Heart right ventricle (tissue), 16 donors: ENCODE results near the gene GPR62. TPM values are rescaled to one million over a fixed set of nuclear protein-coding genes. Genes with fewer than 3 reads are reported as not detected.

Experiments
- ATAC-seq, 8 donors: fragments of 200-7000 bp; cut with Tn5 transposase; one replicate each; pipeline ENCODE4 v1.9.1; 2020; ENCODE audit warnings: mild to moderate bottlenecking in 8 of 8, moderate library complexity in 8 of 8, moderate number of reproducible peaks in 1 of 8
- DNase-seq, 2 donors: peaks; one replicate each; pipeline ENCODE4 v3.0.0-alpha.2; 2020
- H3K27ac ChIP-seq, 10 donors: fragments of 200-600 bp; sonication (generic) in 2 of 10; one replicate each; pipeline versions ENCODE4 v1.5.0 to v1.8.0; 2020 to 2022; ENCODE audit warnings: mild to moderate bottlenecking in 3 of 10
- H3K27me3 ChIP-seq, 7 donors: fragments of 200-600 bp; one replicate each; pipeline ENCODE4 v1.8.0; 2021 to 2022; ENCODE audit warnings: mild to moderate bottlenecking in 2 of 7
- H3K36me3 ChIP-seq, 9 donors: fragments of 200-600 bp; sonication (generic) in 1 of 9; one replicate each; pipeline versions ENCODE4 v1.5.0 to v1.8.0; 2020 to 2022; ENCODE audit warnings: mild to moderate bottlenecking in 2 of 9
- H3K4me1 ChIP-seq, 9 donors: fragments of 200-600 bp; sonication (generic) in 1 of 9; one replicate each; pipeline versions ENCODE4 v1.5.0 to v1.8.0; 2020 to 2022; ENCODE audit warnings: mild to moderate bottlenecking in 4 of 9
- H3K4me3 ChIP-seq, 10 donors: fragments of 200-600 bp; sonication (generic) in 2 of 10; one replicate each; pipeline versions ENCODE4 v1.5.0 to v1.8.0; 2020 to 2022; ENCODE audit warnings: mild to moderate bottlenecking in 7 of 10, moderate library complexity in 2 of 10
- H3K9me3 ChIP-seq, 11 donors: fragments of 200-600 bp in 10 of 11; sonication (generic) in 2 of 11; one replicate each; pipeline versions ENCODE4 v1.5.0 to v1.8.0; 2013 to 2022; ENCODE audit warnings: mild to moderate bottlenecking in 2 of 11, control low read depth in 1 of 11, moderate library complexity in 1 of 11
- WGBS, 2 donors: extraction: QIAGEN DNeasy Blood & Tissue Kit; methylation state at CpG; one replicate each; pipeline ENCODE4 v1.1.7; 2013; ENCODE audit warnings: inconsistent platforms in 1 of 2; 5-methylcytosine and 5-hydroxymethylcytosine counted together
- intact Hi-C, 10 donors: fragments of 100-400 bp; cut with DNase I; formaldehyde crosslinking; loops; one replicate each; pipeline versions ENCODE4 v1.11.1 to v1.14.2; 2022
- polyA plus RNA-seq, 2 donors: library from polyadenylated mRNA; stranded (reverse); fragments of 200-250 nt; gene quantifications; one replicate each; pipeline ENCODE4 v1.2.3, GENCODE V29; 2013
- total RNA-seq, 10 donors: library from RNA; stranded (reverse); fragmentation: NEBNext Ultra II Directional in 3 of 10; extraction: Animal tissue kit (Norgen Biotek cat#: 25700) in 3 of 10; gene quantifications; one replicate each; pipeline versions ENCODE4 v1.2.1 to v1.2.4, GENCODE V29; 2021 to 2023
- TF ChIP-seq, protein P1 (sequence below), 9 donors: fragments of 200-600 bp; sonication (generic) in 2 of 9; IDR thresholded peaks; one replicate each; pipeline versions ENCODE4 v1.5.0 to v1.8.0; 2021 to 2022; ENCODE audit warnings: antibody characterized with exemption in 9 of 9, mild to moderate bottlenecking in 5 of 9, moderate library complexity in 1 of 9
- donor health status: Arrhythmogenic right ventricular cardiomyopathy.
- donor health status: ischemic (EF 13 %, LVEDD 7.1; RV severe dilation, severe dysfunction).
- donor health status: healthy with polysubstance abuse.
- donor health status: DM: no; HTN: yes; CAD: no.
- donor health status: DM: no; HTN: no; CAD: no.
- donor health status: ischemic (EF 25% LVEDD 6.9; RV normal size, moderate dysfunction).
- donor health status: ischemic (EF 25% LVEDD 5.7; RV mildly dilated, moderate dysfunction).
- donor health status: healthy.
- donor health status: DM: yes; HTN: yes; CAD: no.
- donor health status: Ischemic cardiomyopathy.
- donor health status: ischemic (EF 35%, LVEDD 5.7; RV mildly dilated, moderate dysfunction).
- donor health status: nonischemic (EF 11% LVEDD 7.7; RV severe dilation, severe dysfunction).
- donor health status: DM: yes; HTN: yes; CAD: no.
- donor health status: PGD.
- donor health status: ischemic (EF 29% LVEDD 5.4; RV normal size, mild dysfunction).
- donor health status: nonischemic (EF 23%, LVEDD 6.1; RV moderate dilation, normal function).

Gene GPR62
- total and polyA plus RNA-seq, 12 donors, result 0.01 to 0.38 (median 0.18) TPM; not detected in 2

DNA sequence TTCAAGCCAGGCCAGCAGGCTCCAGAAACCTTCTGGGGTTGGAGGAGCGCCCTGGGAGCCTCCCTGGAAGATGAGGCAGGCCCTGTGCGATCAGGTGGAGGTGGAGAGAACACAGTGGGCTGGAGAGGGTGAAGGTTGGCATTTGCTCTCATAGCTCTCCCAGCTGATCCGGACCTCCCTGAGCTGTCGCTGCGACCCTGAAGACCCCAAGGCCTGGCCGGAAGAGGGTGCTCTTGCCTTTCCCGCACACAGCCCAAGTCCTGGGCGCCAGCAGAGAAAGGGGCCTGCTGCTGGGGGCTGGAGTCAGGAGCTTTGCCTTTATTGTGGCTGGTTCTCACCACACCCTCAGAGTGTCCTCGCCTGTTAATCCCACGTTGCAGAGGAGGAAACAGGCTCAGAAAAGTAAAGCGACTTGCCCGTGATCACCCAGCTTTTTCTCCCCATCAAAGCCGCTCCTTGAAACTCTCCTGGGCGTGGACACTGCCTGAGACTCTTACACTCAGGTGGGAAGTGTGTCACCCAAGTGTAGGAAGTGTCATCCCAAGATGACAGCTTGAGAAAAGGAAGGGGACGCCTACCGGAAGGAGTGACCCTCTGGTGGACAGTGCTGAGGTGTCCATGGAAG, 49.1 kb downstream of the GPR62 start:
- H3K27ac ChIP-seq, result peak overlapping the region in 8 of 10 donors; percentile 56 to 83 (median 70)
- peak; percentile 60 to 72 for DNase-seq
- TF ChIP-seq, protein P1, sequence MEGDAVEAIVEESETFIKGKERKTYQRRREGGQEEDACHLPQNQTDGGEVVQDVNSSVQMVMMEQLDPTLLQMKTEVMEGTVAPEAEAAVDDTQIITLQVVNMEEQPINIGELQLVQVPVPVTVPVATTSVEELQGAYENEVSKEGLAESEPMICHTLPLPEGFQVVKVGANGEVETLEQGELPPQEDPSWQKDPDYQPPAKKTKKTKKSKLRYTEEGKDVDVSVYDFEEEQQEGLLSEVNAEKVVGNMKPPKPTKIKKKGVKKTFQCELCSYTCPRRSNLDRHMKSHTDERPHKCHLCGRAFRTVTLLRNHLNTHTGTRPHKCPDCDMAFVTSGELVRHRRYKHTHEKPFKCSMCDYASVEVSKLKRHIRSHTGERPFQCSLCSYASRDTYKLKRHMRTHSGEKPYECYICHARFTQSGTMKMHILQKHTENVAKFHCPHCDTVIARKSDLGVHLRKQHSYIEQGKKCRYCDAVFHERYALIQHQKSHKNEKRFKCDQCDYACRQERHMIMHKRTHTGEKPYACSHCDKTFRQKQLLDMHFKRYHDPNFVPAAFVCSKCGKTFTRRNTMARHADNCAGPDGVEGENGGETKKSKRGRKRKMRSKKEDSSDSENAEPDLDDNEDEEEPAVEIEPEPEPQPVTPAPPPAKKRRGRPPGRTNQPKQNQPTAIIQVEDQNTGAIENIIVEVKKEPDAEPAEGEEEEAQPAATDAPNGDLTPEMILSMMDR (IDR thresholded peaks at IDR 0.05), result peak; percentile 45 to 85 (median 75)
- no peaks in the 10 kb centered on the region for H3K27me3 ChIP-seq
- ATAC-seq, result peak; percentile 68 to 84 (median 76)
- intact Hi-C loops, result loop anchor here (1.0 to 10.0 kb wide), 12 partner anchors 48 to 338 kb away; no protein-coding TSS in a partner anchor
- H3K36me3 ChIP-seq, result no peaks in the 10 kb centered on the region
- H3K4me3 ChIP-seq, result no peak overlapping the region
- H3K9me3 ChIP-seq, result no peaks in the 10 kb centered on the region
- WGBS, 2 donors, result 40 to 47% methylated on average over 16 of the region's 16 CpGs
- H3K4me1 ChIP-seq, result peaks cover 22 to 52% (median 40%) of the 10 kb centered on the region in 9 donors

DNA sequence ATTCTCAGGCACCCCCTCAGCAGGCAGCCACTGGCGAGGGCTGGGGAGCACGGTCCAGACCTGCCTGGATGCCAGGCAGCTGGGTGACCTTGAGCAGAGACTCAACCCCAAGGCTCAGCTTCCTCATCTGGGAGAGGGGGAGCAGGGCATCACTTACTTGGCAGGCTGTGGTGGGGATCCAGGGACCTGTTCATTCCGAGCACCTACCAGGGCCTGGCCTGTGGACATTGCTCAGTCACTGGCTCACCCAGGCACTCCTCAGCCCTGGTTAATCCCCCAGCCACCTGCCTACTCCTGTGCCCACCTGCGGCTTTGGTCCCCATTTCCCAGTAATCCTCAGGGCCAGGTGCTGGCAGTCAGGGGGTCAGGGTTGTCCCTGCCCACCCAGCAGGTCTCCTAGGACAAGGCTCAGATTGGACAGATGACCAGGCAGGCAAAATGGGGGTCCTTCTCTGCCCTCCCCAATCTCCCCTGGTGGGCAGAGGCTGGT, 49.8 kb downstream of the GPR62 start:
- no peaks in the 10 kb centered on the region for H3K36me3 ChIP-seq
- intact Hi-C loops, result loop anchor here (1.0 to 10.0 kb wide), 14 partner anchors 42 to 337 kb away; no protein-coding TSS in a partner anchor
- peak overlapping the region in 9 of 10 donors; percentile 5 to 83 (median 70) for H3K27ac ChIP-seq
- H3K27me3 ChIP-seq, result no peaks in the 10 kb centered on the region
- H3K9me3 ChIP-seq, result no peaks in the 10 kb centered on the region
- peaks cover 22 to 52% (median 40%) of the 10 kb centered on the region in 9 donors for H3K4me1 ChIP-seq
- TF ChIP-seq, protein P1 (IDR thresholded peaks at IDR 0.05), result no peak
- ATAC-seq (peak in 6 of 8 donors; percentile 2 to 17 (median 8)), DNase-seq (peak in 1 of 2 donors; percentile 12)
- WGBS, 2 donors, result 80 to 81% methylated on average over 4 of the region's 4 CpGs
- peak overlapping the region in 2 of 10 donors; percentile 21 to 24 for H3K4me3 ChIP-seq

DNA sequence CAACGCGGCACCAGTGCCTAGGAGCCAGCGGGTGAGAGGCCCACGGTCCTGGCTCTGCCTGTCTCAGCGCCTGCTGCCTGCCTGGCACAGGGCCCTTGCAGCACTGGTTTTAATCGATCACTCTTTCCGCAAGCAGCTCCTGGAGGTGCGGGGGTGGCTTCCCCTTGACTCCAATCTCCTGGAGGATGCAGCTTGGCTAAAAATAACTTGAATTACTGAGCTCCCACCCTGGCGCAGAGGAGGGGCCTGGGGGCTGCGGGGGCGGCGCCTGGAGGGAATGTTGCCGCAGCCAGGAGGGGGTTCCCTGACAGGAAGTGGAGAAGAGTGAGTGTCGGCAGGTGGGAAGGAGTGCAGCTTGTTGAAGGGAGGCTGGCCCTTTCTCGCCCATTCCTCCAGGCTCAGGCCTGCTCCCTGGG, 50.4 kb downstream of the GPR62 start:
- intact Hi-C loops, result loop anchor here in 7 of 10 donors (1.0 to 10.0 kb wide), 7 partner anchors 42 to 209 kb away; no protein-coding TSS in a partner anchor
- TF ChIP-seq, protein P1 (IDR thresholded peaks at IDR 0.05), result no peak
- H3K27me3 ChIP-seq, result no peaks in the 10 kb centered on the region
- DNase-seq (peak in 1 of 2 donors; percentile 76), ATAC-seq (peak; percentile 30 to 78 (median 64))
- no peaks in the 10 kb centered on the region for H3K36me3 ChIP-seq
- H3K4me1 ChIP-seq, result peaks cover 22 to 52% (median 40%) of the 10 kb centered on the region in 9 donors
- WGBS, 2 donors, result 7 to 9% methylated on average over 15 of the region's 15 CpGs
- peak overlapping the region in 9 of 10 donors; percentile 5 to 83 (median 70) for H3K27ac ChIP-seq
- no peaks in the 10 kb centered on the region for H3K9me3 ChIP-seq
- H3K4me3 ChIP-seq, result peak overlapping the region in 5 of 10 donors; percentile 0 to 25 (median 21)

DNA sequence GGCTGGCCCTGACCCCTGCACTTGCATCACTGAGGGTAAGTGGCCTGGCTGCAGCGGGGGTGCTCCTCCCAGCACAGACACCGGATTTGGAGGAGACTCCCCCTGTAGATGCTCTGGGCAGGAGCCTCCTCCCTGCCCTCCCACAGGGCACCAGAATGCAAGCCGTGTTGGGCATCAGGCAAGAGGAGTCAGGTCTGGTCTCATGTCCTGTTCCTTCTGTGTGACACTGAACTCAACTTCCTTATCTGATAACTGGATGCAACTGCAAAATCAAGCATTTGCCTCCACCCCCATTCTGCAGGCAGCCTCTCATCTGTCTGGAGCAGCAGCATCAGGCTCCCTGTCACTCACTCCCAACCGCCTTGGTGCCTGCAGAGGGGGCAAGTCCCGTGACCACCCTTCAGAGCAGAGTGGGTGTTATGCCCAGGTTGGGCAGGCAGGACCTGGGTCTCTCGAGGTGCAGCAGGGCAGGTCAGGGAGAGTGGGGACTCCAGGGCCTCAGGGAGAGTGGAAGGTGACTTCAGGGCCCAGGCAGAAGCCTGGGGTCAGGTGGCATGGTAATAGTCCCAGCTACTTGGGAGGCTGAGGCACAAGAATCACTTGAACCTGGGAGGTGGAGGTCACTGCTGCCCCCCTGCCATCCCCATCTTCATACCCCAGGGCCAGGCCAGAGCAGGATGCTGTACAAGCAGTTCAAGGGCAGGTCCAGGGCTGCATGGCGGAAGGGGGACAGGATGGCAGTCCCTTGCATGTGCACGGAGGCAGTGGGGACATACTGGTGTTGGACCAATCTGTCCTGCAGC, 51.0 kb downstream of the GPR62 start:
- H3K36me3 ChIP-seq, result no peaks in the 10 kb centered on the region
- DNase-seq (no peak), ATAC-seq (peak in 7 of 8 donors; percentile 1 to 20 (median 13))
- WGBS, 2 donors, result 41 to 44% methylated on average over 8 of the region's 8 CpGs
- H3K4me3 ChIP-seq, result peak overlapping the region in 5 of 10 donors; percentile 0 to 25 (median 15)
- peaks cover 22 to 51% (median 40%) of the 10 kb centered on the region in 9 donors for H3K4me1 ChIP-seq
- TF ChIP-seq, protein P1 (IDR thresholded peaks at IDR 0.05), result no peak
- intact Hi-C loops, result loop anchor here in 4 of 10 donors (5.0 to 10.0 kb wide), 2 partner anchors 41 to 209 kb away; no protein-coding TSS in a partner anchor
- peak overlapping the region in 7 of 10 donors; percentile 56 to 83 (median 70) for H3K27ac ChIP-seq
- no peaks in the 10 kb centered on the region for H3K27me3 ChIP-seq
- no peaks in the 10 kb centered on the region for H3K9me3 ChIP-seq
